Right lobe of liver (tissue), 4 donors: ENCODE results near the gene CD247.

ENCODE experiments used
- CTCF ChIP-seq, 4 donors: fragments of 200-600 bp in 3 of 4; fragments of 450-650 bp in 1 of 4; IDR thresholded peaks; one replicate each; pipeline versions ENCODE4 v1.5.1 to v1.8.0; 2016 to 2022; ENCODE audit warnings: antibody characterized with exemption in 4 of 4, mild to moderate bottlenecking in 2 of 4
- POLR2A ChIP-seq: fragments of 450-650 bp; IDR thresholded peaks from one replicate; pipeline ENCODE4 v1.6.1; 2017; ENCODE audit warnings: antibody characterized with exemption, mild to moderate bottlenecking
- donor health status: DM: no; HTN: no; CAD: no.
- donor health status: DM: no; HTN: no; CAD: no.
- donor health status: DM: no; HTN: yes; CAD: no.

DNA sequence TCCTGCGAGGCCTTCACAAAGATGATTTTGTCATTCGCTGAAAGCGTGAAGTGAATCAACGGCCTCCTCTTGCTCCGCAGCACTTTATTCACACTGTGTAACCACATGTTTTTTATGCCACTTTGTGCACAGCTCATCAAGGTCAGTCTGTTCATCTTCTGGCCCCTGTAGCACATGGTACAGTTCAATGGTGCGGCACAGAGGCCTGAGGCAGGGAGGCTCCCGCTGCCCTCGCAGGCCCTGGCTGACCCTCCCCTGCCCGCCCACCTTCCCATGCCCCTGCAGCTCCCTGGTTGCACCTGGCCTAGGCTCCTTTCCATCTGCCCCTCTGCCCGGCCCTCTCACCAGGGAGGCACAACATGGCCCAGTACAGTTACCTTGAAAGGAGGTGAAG, 87.5 kb downstream of the CD247 start:
- TF ChIP-seq CTCF (IDR thresholded peaks at IDR 0.05) (no peak), POLR2A (no peak)
